ENCODE data around the gene THAP10.
"Not testable (repeated sequence)": the region's sequence is repeated elsewhere in the genome, so short reads cannot be mapped to it uniquely, and the experiment has no call there.

Gene THAP10

GRCh38 chr15:70892002-70892911 is at the start of gene THAP10, which contains the start of gene LRRC49:
THAP10 (minus strand) TSS chr15:70892433; CDS start chr15:70892272, 161 bp downstream.
LRRC49 (plus strand) TSS chr15:70892826; CDS start chr15:70892895, 69 bp downstream.
- H3K4me3 ChIP-seq (replicated peaks; ENCODE audit: low read depth, low read length), result peak within 1 kb of the TSS; percentile 74
- peak; percentile 97 for DNase-seq (ENCODE audit: extremely low read depth, low read depth)
- no peak for TF ChIP-seq CTCF (IDR thresholded peaks at IDR 0.05; ENCODE audit: low read depth, low read length, missing control alignments)

- no peak overlapping the region for H3K4me3 ChIP-seq (replicated peaks; ENCODE audit: low read depth, low read length)
- TF ChIP-seq CTCF (IDR thresholded peaks at IDR 0.05; ENCODE audit: low read depth, low read length, missing control alignments), result no peak
- no peak for DNase-seq (ENCODE audit: extremely low read depth, low read depth)
These were observed 44.1 kb upstream of the THAP10 start for GRCh38 chr15:70936326-70936725.

GRCh38 chr15:70935631-70936030 is 43.4 kb upstream of the THAP10 start:
- H3K4me3 ChIP-seq (replicated peaks; ENCODE audit: low read depth, low read length), result no peak overlapping the region
- TF ChIP-seq CTCF (IDR thresholded peaks at IDR 0.05; ENCODE audit: low read depth, low read length, missing control alignments), result no peak
- no peak for DNase-seq (ENCODE audit: extremely low read depth, low read depth)

- H3K4me3 ChIP-seq (replicated peaks; ENCODE audit: low read depth, low read length), result no peak overlapping the region
- TF ChIP-seq CTCF (IDR thresholded peaks at IDR 0.05; ENCODE audit: low read depth, low read length, missing control alignments), result no peak
- no peak for DNase-seq (ENCODE audit: extremely low read depth, low read depth)
These were observed 41.2 kb upstream of the THAP10 start for GRCh38 chr15:70933411-70933810.

- H3K4me3 ChIP-seq (replicated peaks; ENCODE audit: low read depth, low read length), result no peak overlapping the region
- TF ChIP-seq CTCF (IDR thresholded peaks at IDR 0.05; ENCODE audit: low read depth, low read length, missing control alignments), result no peak
- no peak for DNase-seq (ENCODE audit: extremely low read depth, low read depth)
These were observed 40.2 kb upstream of the THAP10 start for GRCh38 chr15:70932397-70932796.

- no peak overlapping the region for H3K4me3 ChIP-seq (replicated peaks; ENCODE audit: low read depth, low read length)
- no peak for DNase-seq (ENCODE audit: extremely low read depth, low read depth)
- TF ChIP-seq CTCF (IDR thresholded peaks at IDR 0.05; ENCODE audit: low read depth, low read length, missing control alignments), result no peak
These were observed 39.6 kb upstream of the THAP10 start for GRCh38 chr15:70931821-70932220.

- H3K4me3 ChIP-seq (replicated peaks; ENCODE audit: low read depth, low read length); DNase-seq (ENCODE audit: extremely low read depth, low read depth): not testable (repeated sequence)
These were observed 34.7 kb upstream of the THAP10 start for GRCh38 chr15:70926914-70927313.
